OCI-LY7 (cell line): Measurements from ENCODE around the gene PLCE1.

Experiments used
- CTCF ChIP-seq: fragments of 200-600 bp; sonication (generic); conservative IDR thresholded peaks from 2 replicates; pipeline ENCODE4 v1.5.1; 2014; ENCODE audit warnings: mild to moderate bottlenecking, antibody characterized with exemption, low read length, moderate library complexity, mixed read lengths
- EZH2phosphoT487 ChIP-seq: fragments of 200-600 bp; sonication (generic); IDR thresholded peaks from 2 replicates; pipeline ENCODE4 v1.6.1; 2018; ENCODE audit warnings: low read depth, borderline replicate concordance, mild to moderate bottlenecking, mixed run types, antibody characterized with exemption, low read length, moderate library complexity, mixed read lengths

GRCh38 chr10:94041206-94041605 lies 47.5 kb downstream of the PLCE1 start:
- no peak for TF ChIP-seq EZH2phosphoT487
- TF ChIP-seq CTCF = no peak
